HUDEP-2 (cell line): Measurements from ENCODE around the gene MITD1.
"Not testable (repeated sequence)": the region's sequence is repeated elsewhere in the genome, so short reads cannot be mapped to it uniquely, and the experiment has no call there.

Source experiments
- DNase-seq, 76 experiments: peaks; one replicate each; lab custom pipeline; 2025; ENCODE audit not compliant: unreplicated experiment in 76 of 76; lab: John Stamatoyannopoulos, UW

MITD1 gene

DNA sequence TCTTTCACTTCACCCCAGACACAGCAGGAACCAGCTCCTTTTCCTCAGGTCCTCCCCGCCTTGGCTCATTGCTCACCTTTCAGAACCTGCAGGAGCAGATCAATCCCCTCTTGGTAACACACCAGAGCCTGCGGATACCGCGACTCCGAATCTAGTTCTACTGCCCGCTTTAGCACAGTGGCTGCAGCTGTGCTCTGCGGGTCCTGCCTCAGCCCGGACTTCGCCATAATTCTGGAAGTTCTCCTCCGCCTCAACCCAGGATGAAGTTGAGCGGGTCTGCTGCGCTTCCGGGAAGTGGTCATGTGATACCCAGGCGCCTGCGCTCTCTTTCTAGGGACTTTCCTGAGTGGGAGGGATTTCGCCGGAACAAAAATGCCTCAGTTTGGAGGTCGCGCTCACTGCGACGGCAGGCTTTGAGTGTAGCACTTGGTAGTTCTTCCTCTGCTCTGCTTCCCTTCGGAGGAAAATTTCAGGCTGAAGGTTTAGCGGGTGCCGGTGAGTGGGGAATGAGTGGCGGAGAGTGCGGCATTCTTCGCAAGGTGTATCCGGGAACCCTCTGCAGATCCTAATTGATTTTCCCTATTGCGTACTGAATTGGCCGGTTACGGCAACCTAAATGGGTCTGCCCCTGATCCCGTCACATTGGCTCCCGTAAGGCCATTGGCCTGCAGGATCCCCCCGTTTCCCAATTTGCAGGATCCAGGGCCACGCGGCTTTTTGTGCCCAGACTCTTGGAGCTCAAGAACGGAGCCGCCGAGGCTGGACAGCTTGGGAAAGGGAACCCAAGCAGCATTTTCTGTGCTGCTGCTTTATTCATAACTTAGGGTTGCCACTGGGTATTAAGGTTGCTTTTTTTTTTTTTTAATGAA lies at the start of gene MITD1, which contains the start of gene MRPL30:
Gene MITD1, minus strand, starts transcription at position 304 of the 869 bp plus-strand sequence. Its CDS starts 77 bp downstream, at position 227.
Gene MRPL30, plus strand, starts transcription at position 430 of the 869 bp plus-strand sequence. CDS start 5,020 bp downstream, outside the sequence.
- peak; percentile 14 to 91 (median 81) for DNase-seq

DNA sequence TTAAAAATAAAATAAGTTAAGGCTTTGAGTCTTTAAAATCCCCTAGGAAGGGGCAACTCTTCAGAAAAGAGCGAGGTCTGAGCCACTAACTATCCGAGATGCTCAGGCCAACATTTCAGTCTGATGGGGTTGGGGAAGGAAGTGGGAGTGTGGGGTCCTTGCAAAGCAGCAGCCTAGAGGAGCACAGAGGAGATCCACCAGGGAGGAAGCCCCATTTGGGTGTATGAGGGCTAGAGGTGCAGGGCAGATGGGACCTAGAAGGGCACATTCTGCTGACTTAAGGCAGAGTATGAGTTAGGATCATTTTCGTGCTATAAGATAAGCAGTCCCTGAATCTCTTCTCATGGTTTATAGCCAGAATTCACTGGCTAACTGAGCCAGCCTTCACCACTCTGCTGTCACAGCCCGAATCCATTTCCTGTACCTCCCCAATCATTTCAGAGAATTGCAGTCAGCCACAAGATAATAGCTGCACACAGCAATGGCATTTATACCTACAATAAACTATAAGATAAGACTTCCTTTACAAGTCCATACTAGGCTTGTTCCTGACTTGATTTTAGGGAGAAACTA lies 37.2 kb upstream of the MITD1 start:
- no peak for DNase-seq

GRCh38 chr2:99216096-99216495 lies 35.2 kb upstream of the MITD1 start:
- DNase-seq, result no peak

DNA sequence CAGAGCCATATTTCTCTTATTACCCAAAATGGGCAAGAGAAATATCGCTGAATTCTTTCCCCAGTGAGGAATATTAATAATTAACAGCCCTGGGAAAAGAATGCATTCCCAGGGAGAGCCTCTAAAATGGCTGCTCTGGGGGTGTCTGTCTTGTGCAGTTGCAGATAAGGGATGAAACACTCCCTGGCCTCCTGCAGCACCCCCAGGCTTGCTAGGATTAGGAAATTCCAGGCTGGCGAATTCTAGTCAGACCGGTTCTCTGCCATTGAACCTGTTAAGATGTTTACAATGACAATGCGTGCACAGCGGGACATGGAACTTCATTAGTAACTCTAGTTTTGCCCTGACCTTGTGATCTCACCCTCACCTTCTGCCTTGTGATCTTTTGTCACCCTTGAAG lies 24.6 kb upstream of the MITD1 start:
- DNase-seq, result no peak

DNA sequence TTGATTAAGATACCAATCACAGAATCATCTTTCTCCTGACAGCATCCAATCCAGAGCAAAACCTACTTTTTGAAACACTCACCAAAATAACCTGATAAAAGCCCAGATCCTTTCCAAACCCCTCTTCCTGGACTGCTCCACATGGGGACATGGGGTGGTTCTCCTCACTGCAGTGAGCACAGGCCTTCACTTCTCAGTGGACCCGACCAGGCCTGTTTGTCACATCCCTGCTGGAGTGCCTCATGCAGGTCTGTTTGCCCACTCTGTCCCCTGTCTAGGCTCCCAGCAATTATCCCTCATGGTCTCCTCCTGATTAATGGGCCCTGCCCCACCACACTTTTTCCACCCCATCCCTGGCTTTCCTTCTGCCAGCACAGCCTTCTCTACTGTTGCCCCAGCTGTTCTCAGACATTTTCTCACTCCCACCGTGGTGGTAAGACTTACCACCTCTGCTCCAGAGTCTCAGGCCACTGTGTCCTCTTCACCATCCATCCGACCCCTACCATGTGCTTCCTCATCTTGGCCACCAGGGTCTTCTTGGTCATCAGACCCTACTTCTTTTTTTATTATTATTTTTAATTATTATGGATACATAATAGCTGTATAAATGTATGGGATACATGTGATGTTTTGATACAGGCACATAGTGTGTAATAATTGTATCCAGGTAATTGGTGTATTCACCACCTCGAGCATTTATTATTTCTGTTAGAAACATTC lies 21.3 kb upstream of the MITD1 start:
- DNase-seq, result no peak

DNA sequence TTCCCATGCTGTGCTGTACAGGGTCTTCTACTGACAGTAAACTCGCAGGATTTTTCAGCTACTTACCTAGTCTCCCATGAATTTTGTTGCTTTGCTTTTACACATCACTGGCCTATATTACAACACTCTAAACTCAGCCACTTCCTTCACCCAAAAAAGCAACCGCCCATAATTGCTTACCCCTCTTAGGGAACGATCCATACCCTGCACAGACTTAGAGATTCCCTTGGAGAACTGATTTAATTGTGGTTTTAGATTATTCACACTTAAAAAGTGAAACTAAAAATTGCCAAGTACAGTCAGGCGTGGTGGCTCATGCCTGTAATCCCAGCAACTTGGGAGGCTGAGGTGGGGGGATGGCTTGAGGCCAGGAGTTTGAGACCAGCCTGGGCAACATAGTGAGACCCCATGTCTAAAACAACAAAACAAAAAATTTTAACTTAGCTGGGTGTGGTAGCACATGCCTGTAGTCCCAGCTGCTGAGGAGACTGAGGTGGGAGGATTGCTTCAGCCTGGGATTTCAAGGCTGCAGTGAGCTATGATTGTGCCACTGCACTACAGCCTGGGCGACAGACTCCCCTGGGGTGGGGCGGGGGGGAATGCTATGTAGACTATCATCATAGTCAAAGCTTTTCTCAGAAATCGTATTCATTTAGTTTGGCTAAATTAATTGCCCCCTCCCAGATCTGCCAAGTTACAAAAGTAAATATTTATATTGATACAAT lies 19.4 kb upstream of the MITD1 start:
- DNase-seq, result no peak

DNA sequence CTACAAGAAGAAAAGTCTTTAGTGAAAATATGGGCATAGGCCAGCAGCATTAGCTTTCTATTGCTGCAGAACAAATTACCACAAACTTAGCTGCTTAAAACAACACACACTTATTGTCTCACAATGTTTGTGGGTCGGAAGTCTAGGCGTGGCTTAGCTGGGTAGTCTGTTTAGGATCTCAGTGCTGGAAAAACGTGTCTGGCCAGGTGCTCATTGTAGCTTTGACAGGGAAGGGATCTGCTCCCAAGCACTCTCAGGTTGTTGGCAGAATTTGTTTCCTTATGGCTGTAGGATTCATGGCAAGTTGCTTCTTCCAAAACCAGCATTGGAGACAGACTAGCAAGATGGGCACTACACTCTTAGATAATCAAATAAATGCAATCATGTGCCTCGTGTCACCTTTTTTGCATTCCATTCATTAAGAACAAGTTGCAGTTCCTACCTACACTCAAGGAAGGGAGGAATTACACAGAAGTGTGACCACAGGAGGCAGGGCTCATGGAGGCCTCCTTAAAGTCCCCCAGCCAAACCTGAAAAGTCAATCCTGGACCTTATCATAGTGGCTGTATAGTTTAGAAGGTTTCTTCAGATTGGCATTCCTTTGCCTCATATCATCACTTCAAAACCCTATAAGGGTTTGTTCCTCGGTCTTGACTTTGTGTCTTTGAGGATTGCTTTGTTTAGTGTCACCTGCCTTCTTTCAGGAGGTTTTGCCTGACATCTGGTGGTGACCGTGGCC lies 17.4 kb upstream of the MITD1 start:
- no peak for DNase-seq

DNA sequence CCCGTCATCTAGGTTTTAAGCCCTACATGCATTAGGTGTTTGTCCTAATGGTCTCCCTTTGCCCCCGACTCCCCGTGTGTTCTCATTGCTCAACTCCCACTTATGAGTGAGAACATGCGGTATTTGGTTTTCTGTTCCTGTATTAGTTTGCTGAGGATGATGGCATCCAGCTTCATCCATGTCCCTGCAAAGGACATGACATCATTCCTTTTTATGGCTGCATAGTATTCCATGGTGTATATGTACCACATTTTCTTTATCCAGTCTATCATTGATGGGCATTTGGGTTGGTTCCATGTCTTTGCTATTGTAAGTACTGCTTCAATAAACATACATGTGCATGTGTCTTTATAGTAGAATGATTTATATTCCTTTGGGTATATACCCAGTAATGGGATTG lies 11.5 kb upstream of the MITD1 start:
- not testable (repeated sequence) for DNase-seq

GRCh38 chr2:99190548-99190947 lies 9.7 kb upstream of the MITD1 start:
- peak in 1 of 76 experiments; percentile 0 for DNase-seq

- DNase-seq, result no peak
Measured at GRCh38 chr2:99188357-99188756, 7.5 kb upstream of the MITD1 start.

DNA sequence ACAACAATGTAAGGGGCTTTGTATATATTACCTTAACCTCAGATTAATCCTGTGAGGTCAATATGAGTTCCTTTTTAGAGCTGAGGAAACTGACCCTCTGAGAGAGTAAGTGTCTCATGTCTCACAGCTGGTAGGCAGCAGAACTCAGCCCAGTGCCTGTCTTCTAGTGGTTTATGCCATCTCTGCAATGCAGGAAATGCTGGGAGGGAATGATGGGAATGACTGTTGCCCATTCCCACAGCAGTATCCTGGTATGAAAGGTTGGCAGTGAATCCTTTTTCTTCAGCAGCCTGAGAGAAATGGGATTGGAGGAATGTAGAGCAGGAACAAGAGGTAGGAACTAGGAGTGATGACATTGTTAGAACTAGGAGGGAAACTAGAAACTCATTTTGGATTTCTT lies 6.2 kb upstream of the MITD1 start:
- DNase-seq, result no peak

DNA sequence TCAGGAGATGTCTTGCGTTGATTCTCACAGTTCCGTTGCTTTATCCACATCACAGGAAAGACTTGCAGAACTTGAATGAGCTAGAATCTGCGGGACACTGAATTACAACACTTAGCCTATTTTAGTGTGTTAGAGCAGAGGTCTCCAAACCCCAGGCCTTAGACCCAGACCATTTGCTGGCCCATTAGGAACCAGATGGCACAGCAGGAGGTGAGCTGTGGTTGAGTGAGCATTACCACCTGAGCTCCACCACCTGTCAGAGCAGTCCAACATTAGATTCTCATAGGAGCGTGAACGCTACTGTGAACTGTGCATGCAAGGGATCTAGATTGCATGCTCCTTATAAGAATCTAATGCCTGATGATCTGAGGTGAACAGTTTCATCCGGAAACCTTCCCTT lies 4.0 kb upstream of the MITD1 start:
- peak in 1 of 76 experiments; percentile 8 for DNase-seq

- DNase-seq, result no peak
Measured at GRCh38 chr2:99183025-99183424, 2.2 kb upstream of the MITD1 start.

GRCh38 chr2:99181624-99182000 lies 754 bp upstream of the MITD1 start:
- DNase-seq, result peak in 13 of 76 experiments; percentile 0 to 30 (median 12)

DNA sequence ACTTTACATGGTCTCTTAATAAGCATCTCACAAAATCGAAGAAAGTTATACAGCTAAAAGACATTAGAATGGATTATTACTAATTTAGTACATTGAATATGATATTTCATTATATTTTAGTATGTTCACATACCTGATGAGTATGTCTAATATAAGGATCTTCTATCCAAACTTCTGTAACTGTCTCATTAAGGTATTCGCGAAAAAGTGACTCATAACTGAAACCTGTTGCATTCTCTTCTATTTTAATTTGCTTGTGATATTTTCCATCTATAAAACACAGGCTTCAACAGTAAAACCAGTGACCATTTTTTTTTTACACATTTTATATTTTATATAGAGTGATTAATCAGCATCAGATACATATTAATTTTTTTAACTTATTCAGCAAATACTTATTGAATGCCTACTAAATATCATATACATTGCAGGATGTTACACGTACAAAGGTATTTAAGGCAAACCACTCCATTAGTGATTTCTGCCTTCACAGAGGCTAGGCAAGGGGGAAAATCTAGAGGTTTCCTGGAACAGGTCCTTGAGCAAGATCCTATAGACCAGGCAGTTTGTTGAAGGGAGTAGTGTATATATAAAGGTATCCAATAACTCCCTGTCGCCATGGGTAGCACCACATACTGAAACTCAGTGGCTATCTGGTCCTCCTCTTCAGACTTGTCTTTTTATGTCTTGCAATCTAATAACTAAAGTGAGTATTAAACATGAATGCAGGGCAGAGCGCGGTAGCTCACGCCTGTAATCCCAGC lies 9.3 kb downstream of the MITD1 start:
- DNase-seq, result no peak

GRCh38 chr2:99169534-99169933 lies 11.3 kb downstream of the MITD1 start:
- no peak for DNase-seq

DNA sequence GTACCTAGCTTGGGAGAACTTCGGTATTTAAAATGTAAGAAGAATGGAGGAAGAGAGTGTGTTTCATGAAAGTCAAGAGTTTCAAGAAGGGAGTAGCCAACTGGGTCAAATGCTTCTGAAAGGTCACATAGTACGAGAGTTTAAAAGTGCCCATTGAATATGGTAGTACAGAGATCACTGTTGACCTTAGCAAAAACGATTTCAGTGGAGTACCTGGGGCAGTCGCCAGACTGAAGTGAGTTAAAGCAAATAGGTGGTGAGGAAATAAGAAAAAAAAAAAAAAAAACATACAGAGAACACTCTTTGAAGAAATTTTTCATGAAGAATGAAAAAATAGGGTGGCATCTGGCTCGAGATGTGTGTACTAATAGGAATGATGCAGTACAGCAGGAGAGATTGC lies 14.6 kb downstream of the MITD1 start:
- DNase-seq, result no peak

- no peak for DNase-seq
Measured at GRCh38 chr2:99159594-99159993, 21.3 kb downstream of the MITD1 start.

DNA sequence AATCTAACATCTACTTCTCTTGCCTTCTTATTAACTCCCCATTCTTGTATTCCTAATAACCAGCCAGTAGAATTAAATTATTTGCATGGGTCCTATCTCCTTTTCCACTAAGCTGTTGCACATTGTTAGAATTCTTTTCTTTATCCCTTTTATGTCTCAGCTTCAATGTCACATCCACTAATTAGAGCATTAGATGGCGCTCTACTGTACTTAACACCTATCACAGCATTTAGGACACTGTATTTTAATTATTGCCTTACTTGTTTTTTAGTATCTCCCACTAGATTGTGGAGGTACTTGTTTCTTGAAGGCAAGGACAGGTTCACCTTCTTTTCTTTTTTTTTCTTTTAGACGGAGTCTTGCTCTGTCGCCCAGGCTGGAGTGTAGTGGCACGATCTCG lies 22.3 kb downstream of the MITD1 start:
- no peak for DNase-seq
